Measurements from ENCODE around the gene APOD.

DNA sequence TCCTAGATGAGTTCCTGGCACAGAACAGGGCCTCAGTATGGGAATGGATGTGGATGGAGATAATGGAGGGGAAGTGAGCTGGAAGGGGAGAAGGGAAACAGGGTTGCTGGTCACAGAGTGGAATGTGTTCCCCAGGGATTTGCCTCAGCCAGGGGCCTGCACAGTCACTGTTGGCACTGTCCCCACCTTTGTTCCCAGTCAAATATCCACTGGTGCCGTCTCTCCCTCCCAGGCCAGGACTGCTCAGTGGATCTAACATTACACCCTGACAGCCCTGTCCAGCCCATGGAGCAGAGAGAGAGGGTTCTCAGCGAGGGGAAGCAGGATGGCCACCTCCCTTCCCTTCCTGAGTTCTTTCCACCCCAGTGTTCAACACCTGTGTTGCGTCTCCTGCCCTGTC is 39.1 kb downstream of the APOD start:
- TF ChIP-seq SPI1 (IDR thresholded peaks at IDR 0.05; ENCODE audit: low read depth, low read length) (no peak), POLR2A (IDR thresholded peaks at IDR 0.05; ENCODE audit: low read depth, low read length) (no peak)
